Upper lobe of left lung (tissue), 6 donors: ENCODE results near the gene TMEM132D. TPM values are rescaled to one million over a fixed set of nuclear protein-coding genes. Genes with fewer than 3 reads are reported as not detected.
A peak's percentile ranks its signal among the peaks of the same experiment; 100 is the strongest.
"Not testable (repeated sequence)": the region's sequence is repeated elsewhere in the genome, so short reads cannot be mapped to it uniquely, and the experiment has no call there.

ENCODE experiments used
- ATAC-seq, 2 donors: fragments of 200-7000 bp; cut with Tn5 transposase; one replicate each; pipeline ENCODE4 v1.9.1; 2022; ENCODE audit warnings: mild to moderate bottlenecking in 2 of 2, moderate library complexity in 2 of 2; ENCODE audit not compliant: low FRiP score in 2 of 2
- DNase-seq, 2 donors: peaks; one replicate each; pipeline ENCODE4 v3.0.0-alpha.2; 2019 to 2020
- H3K27ac ChIP-seq, 4 donors: fragments of 200-600 bp; sonication (generic); one replicate each; pipeline ENCODE4 v1.5.1; 2016 to 2019
- H3K27me3 ChIP-seq, 4 donors: fragments of 200-600 bp; sonication (generic); one replicate each; pipeline ENCODE4 v1.5.1; 2017 to 2019
- H3K36me3 ChIP-seq, 4 donors: fragments of 200-600 bp; sonication (generic); one replicate each; pipeline ENCODE4 v1.5.1; 2016 to 2019
- H3K4me1 ChIP-seq, 4 donors: fragments of 200-600 bp; sonication (generic); one replicate each; pipeline ENCODE4 v1.5.1; 2018 to 2019
- H3K4me3 ChIP-seq, 4 donors: fragments of 200-600 bp; sonication (generic); one replicate each; pipeline ENCODE4 v1.5.1; 2017 to 2019; ENCODE audit warnings: mild to moderate bottlenecking in 2 of 4, moderate library complexity in 1 of 4
- H3K9me3 ChIP-seq, 4 donors: fragments of 200-600 bp; sonication (generic); one replicate each; pipeline ENCODE4 v1.5.1; 2018 to 2019
- EP300 ChIP-seq, 4 donors: sonication (generic); formaldehyde crosslinking; IDR thresholded peaks; one replicate each; pipeline ENCODE4 v1.5.1; 2017; ENCODE audit warnings: antibody characterized with exemption in 4 of 4, control low read depth in 2 of 4
- POLR2A ChIP-seq, 4 donors: fragments of 450-650 bp; IDR thresholded peaks; one replicate each; pipeline ENCODE4 v1.5.1; 2016 to 2017; ENCODE audit warnings: antibody characterized with exemption in 4 of 4, mild to moderate bottlenecking in 2 of 4
- POLR2AphosphoS5 ChIP-seq, 2 donors: sonication (generic); formaldehyde crosslinking; IDR thresholded peaks; one replicate each; pipeline ENCODE4 v1.5.1; 2017; ENCODE audit warnings: antibody characterized with exemption in 2 of 2
- WGBS, 2 donors: methylation state at CpG; one replicate each; pipeline ENCODE4 v1.1.5; 2017 to 2018; 5-methylcytosine and 5-hydroxymethylcytosine counted together
- total RNA-seq, 6 donors: library from RNA; depleted of rRNA in 4 of 6; stranded (reverse); fragments of >200 nt in 4 of 6; gene quantifications; one replicate each; pipeline versions ENCODE4 v1.1.0 to v1.2.1, GENCODE V29; 2016 to 2021
- TF ChIP-seq, protein P1 (sequence below), 6 experiments: fragments of 450-650 bp in 4 of 6; fragments of 200-600 bp in 2 of 6; sonication (generic) in 2 of 6; IDR thresholded peaks; one replicate each; pipeline ENCODE4 v1.5.1; 2016 to 2019; ENCODE audit warnings: antibody characterized with exemption in 6 of 6
- donor health status: DM: no; HTN: no; CAD: no; lungs with moderate emphysema.
- donor health status: DM: no; HTN: yes; CAD: no; lungs with severe emphysema.

TMEM132D gene
- total RNA-seq, 6 donors from 2014 or later = 0.30 to 1.0 (median 0.79) TPM; not detected in 1

DNA sequence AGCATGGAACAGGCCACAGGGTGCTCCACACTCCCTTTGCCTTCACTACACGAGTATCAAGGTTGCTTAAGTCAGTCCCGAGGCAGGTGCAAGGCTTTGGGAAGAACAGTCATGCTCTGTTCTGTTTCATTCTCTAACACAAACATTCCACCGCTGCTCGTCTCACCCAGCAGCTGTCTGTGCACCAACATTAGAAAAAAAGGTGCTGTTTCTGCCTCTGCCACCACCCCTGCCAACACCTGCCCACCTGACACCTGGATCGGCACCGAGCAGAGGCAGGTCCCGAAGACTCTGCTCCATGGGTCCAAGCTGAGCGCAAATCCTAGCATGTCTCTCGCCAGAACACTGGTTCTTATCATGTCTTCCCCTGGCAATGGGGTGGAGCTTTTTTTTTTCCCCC, 347.7 kb downstream of the TMEM132D start:
- ATAC-seq (no peak), DNase-seq (no peak)
- Histone ChIP-seq H3K27me3 (no peaks in the 10 kb centered on the region), H3K9me3 (no peaks in the 10 kb centered on the region), H3K27ac (no peak overlapping the region), H3K4me1 (peaks cover 0 to 3% (median 0%) of the 10 kb centered on the region in 4 donors), H3K4me3 (no peak overlapping the region), H3K36me3 (no peaks in the 10 kb centered on the region)
- WGBS, 2 donors = 82 to 83% methylated on average over 9 of the region's 9 CpGs
- no peak for TF ChIP-seq POLR2AphosphoS5 (IDR thresholded peaks at IDR 0.05)

GRCh38 chr12:129552996-129553750, 350.7 kb downstream of the TMEM132D start:
- DNase-seq (no peak), ATAC-seq (no peak)
- H3K4me3 ChIP-seq = no peak overlapping the region
- peaks cover 0 to 9% (median 0%) of the 10 kb centered on the region in 4 donors for H3K4me1 ChIP-seq
- no peaks in the 10 kb centered on the region for H3K36me3 ChIP-seq
- no peaks in the 10 kb centered on the region for H3K27me3 ChIP-seq
- H3K9me3 ChIP-seq = peaks cover 0 to 5% (median 0%) of the 10 kb centered on the region in 4 donors
- no peak overlapping the region for H3K27ac ChIP-seq
- TF ChIP-seq POLR2A (IDR thresholded peaks at IDR 0.05) (no peak), POLR2AphosphoS5 (IDR thresholded peaks at IDR 0.05) (no peak), EP300 (IDR thresholded peaks at IDR 0.05) (no peak)
- TF ChIP-seq, protein P1, sequence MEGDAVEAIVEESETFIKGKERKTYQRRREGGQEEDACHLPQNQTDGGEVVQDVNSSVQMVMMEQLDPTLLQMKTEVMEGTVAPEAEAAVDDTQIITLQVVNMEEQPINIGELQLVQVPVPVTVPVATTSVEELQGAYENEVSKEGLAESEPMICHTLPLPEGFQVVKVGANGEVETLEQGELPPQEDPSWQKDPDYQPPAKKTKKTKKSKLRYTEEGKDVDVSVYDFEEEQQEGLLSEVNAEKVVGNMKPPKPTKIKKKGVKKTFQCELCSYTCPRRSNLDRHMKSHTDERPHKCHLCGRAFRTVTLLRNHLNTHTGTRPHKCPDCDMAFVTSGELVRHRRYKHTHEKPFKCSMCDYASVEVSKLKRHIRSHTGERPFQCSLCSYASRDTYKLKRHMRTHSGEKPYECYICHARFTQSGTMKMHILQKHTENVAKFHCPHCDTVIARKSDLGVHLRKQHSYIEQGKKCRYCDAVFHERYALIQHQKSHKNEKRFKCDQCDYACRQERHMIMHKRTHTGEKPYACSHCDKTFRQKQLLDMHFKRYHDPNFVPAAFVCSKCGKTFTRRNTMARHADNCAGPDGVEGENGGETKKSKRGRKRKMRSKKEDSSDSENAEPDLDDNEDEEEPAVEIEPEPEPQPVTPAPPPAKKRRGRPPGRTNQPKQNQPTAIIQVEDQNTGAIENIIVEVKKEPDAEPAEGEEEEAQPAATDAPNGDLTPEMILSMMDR (IDR thresholded peaks at IDR 0.05) = no peak
- 80 to 85% methylated on average over 14 to 19 of the region's 19 CpGs for WGBS, 2 donors

DNA sequence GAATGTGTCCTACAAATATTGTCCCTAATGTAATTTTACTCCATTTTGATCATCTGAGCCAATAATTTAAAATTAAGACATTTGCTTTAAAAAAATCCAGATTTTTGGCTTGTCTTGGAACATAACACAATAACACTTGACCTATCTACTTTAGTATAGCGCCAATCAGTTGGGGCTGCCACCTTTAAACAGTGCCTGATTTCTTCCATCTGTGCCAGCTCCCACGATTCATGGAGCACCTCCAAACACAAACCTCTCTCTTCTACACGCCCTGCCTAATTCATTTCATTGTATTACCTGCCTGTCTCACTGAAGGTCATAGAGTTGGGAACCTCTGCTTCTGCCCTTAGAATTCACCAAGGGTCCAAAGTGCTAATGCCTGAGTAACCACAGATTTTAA, 352.4 kb downstream of the TMEM132D start:
- no peaks in the 10 kb centered on the region for H3K27me3 ChIP-seq
- H3K4me3 ChIP-seq = no peak overlapping the region
- H3K4me1 ChIP-seq = peaks cover 0 to 9% (median 0%) of the 10 kb centered on the region in 4 donors
- 71 to 82% methylated on average over 3 of the region's 3 CpGs for WGBS, 2 donors
- ATAC-seq (no peak), DNase-seq (no peak)
- H3K36me3 ChIP-seq = no peaks in the 10 kb centered on the region
- H3K27ac ChIP-seq = no peak overlapping the region
- TF ChIP-seq POLR2AphosphoS5 (IDR thresholded peaks at IDR 0.05) (no peak), POLR2A (IDR thresholded peaks at IDR 0.05) (no peak)
- TF ChIP-seq, protein P1 (IDR thresholded peaks at IDR 0.05) = no peak
- peaks cover 0 to 5% (median 0%) of the 10 kb centered on the region in 4 donors for H3K9me3 ChIP-seq

GRCh38 chr12:129550353-129550752, 353.5 kb downstream of the TMEM132D start:
- peak overlapping the region in 2 of 4 donors; percentile 0 to 64 for H3K27ac ChIP-seq
- ATAC-seq = peak; percentile 39 to 77

DNA sequence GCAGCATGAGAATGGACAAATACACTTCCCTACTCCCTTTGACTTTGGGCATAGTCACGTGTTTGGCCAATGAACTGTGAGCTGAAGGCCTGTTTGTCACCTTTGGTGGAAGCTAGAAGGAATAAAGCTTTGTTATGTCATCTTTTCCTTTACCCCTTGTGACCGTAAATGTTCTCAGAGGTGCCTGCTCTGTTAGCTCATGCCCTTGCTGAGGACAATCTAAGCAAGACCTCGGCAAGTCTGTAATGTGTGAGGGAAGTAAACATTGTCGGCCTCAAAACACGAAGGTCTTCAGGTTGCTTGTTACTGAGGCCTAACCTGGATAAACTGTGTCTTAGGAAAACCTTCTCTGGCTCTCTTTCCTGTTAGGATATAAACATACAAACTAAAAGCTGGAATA, 354.2 kb downstream of the TMEM132D start:
- peaks cover 0 to 5% (median 0%) of the 10 kb centered on the region in 4 donors for H3K9me3 ChIP-seq
- no peak overlapping the region for H3K4me3 ChIP-seq
- 47 to 60% methylated on average over 5 of the region's 5 CpGs for WGBS, 2 donors
- TF ChIP-seq EP300 (IDR thresholded peaks at IDR 0.05) (no peak), POLR2A (IDR thresholded peaks at IDR 0.05) (no peak), POLR2AphosphoS5 (IDR thresholded peaks at IDR 0.05) (no peak)
- TF ChIP-seq, protein P1 (IDR thresholded peaks at IDR 0.05) = no peak
- H3K27me3 ChIP-seq = no peaks in the 10 kb centered on the region
- ATAC-seq = no peak
- no peaks in the 10 kb centered on the region for H3K36me3 ChIP-seq
- no peak for DNase-seq
- H3K4me1 ChIP-seq = peaks cover 0 to 9% (median 0%) of the 10 kb centered on the region in 4 donors
- no peak overlapping the region for H3K27ac ChIP-seq

More at GRCh38 chr12:129550353-129550752, 353.5 kb downstream of the TMEM132D start:
- H3K4me1 ChIP-seq = peaks cover 0 to 9% (median 0%) of the 10 kb centered on the region in 4 donors
- no peaks in the 10 kb centered on the region for H3K36me3 ChIP-seq
- TF ChIP-seq, protein P1 (IDR thresholded peaks at IDR 0.05) = no peak
- TF ChIP-seq POLR2AphosphoS5 (IDR thresholded peaks at IDR 0.05) (peak; percentile 36 to 60), POLR2A (IDR thresholded peaks at IDR 0.05) (no peak), EP300 (IDR thresholded peaks at IDR 0.05) (peak in 2 of 4 donors; percentile 37 to 93)
- 17 to 32% methylated on average over 3 of the region's 3 CpGs for WGBS, 2 donors
- H3K9me3 ChIP-seq = peaks cover 0 to 5% (median 0%) of the 10 kb centered on the region in 4 donors
- H3K27me3 ChIP-seq = no peaks in the 10 kb centered on the region
- no peak overlapping the region for H3K4me3 ChIP-seq
- peak in 1 of 2 donors; percentile 77 for DNase-seq

DNA sequence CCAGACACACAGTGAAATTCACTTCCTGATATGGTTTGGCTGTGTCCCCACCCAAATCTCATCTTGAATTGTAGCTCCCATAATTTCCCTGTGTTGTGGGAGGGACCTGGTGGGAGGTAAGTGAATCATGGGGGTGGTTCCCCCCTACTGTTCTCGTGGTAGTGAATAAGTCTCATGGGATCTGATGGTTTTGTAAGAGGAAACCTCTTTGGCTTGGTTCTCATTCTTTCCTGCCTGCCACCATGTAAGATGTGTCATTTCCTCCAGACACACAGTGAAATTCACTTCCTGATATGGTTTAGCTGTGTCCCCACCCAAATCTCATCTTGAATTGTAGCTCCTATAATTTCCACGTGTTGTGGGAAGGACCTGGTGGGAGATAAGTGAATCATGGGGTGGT, 354.8 kb downstream of the TMEM132D start:
- H3K27me3 ChIP-seq, H3K27ac ChIP-seq, DNase-seq, H3K4me3 ChIP-seq, H3K9me3 ChIP-seq, ATAC-seq, H3K4me1 ChIP-seq, H3K36me3 ChIP-seq: not testable (repeated sequence)
- 51 to 55% methylated on average over 2 of the region's 2 CpGs for WGBS, 2 donors
